B cell (primary cell): ENCODE results near the gene PAGE4. TPM values are rescaled to one million over a fixed set of nuclear protein-coding genes. Genes with fewer than 3 reads are reported as not detected.

Source experiments
- ATAC-seq: fragments of 200-7000 bp; cut with Tn5 transposase; one replicate; pipeline ENCODE4 v1.10.0; 2021; ENCODE audit warnings: low read depth, mild to moderate bottlenecking, moderate number of reproducible peaks, moderate library complexity
- CTCF ChIA-PET: fragments of 350-600 bp; sonication (Branson Sonifier 250); formaldehyde crosslinking; loops from one replicate; lab custom pipeline; 2021; ENCODE audit warnings: antibody characterized with exemption, inconsistent platforms; lab: Charles Lee
- POLR2A ChIA-PET: fragments of 350-600 bp; sonication (Branson Sonifier 250); formaldehyde crosslinking; loops from one replicate; lab custom pipeline; 2021; ENCODE audit warnings: antibody characterized with exemption; lab: Charles Lee
- DNase-seq: peaks from one replicate; pipeline ENCODE4 v3.0.0; 2013
- H2AFZ ChIP-seq: 2 replicates; pipeline ENCODE4 v1.6.1; 2012; ENCODE audit warnings: mild to moderate bottlenecking, low read depth, low read length; ENCODE audit not compliant: insufficient read depth, poor library complexity, severe bottlenecking
- H3K27ac ChIP-seq, 2 donors: 1 replicate in 1 of 2; 2 replicates in 1 of 2; pipeline ENCODE4 v1.5.1; 2012 to 2013; ENCODE audit warnings: low read length in 2 of 2, mild to moderate bottlenecking in 2 of 2, moderate library complexity in 1 of 2
- H3K27me3 ChIP-seq, 4 experiments: fragments of 200-600 bp in 1 of 4; sonication (generic) in 1 of 4; replicated peaks in 1 of 4; 1 replicate in 2 of 4; 2 replicates in 2 of 4; pipeline versions ENCODE4 v1.6.1 to v1.7.0; 2013 to 2016; ENCODE audit warnings: low read length in 3 of 4, mild to moderate bottlenecking in 2 of 4, mixed read lengths in 1 of 4, moderate library complexity in 1 of 4; ENCODE audit not compliant: insufficient read depth in 4 of 4, control insufficient read depth in 3 of 4; ENCODE audit errors: control extremely low read depth in 1 of 4
- H3K36me3 ChIP-seq, 2 experiments: replicated peaks in 1 of 2; 1 replicate in 1 of 2; 2 replicates in 1 of 2; pipeline versions ENCODE4 v1.6.1 to v1.7.1; 2013; ENCODE audit warnings: low read length in 1 of 2; ENCODE audit not compliant: insufficient read depth in 2 of 2, control insufficient read depth in 1 of 2; ENCODE audit errors: control extremely low read depth in 1 of 2, extremely low read depth in 1 of 2
- H3K4me1 ChIP-seq, 2 donors: fragments of 200-600 bp in 1 of 2; sonication (generic) in 1 of 2; 1 replicate in 1 of 2; 2 replicates in 1 of 2; pipeline versions ENCODE4 v1.5.1 to v1.6.1; 2013 to 2017; ENCODE audit warnings: low read length in 2 of 2; ENCODE audit not compliant: control insufficient read depth in 2 of 2, insufficient read depth in 2 of 2
- H3K4me2 ChIP-seq: replicated peaks from 2 replicates; pipeline ENCODE3; 2012; ENCODE audit warnings: mild to moderate bottlenecking, low read depth, low read length; ENCODE audit not compliant: poor library complexity, severe bottlenecking
- H3K4me3 ChIP-seq, 5 experiments: fragments of 200-600 bp in 1 of 5; sonication (generic) in 1 of 5; 1 replicate in 3 of 5; 2 replicates in 2 of 5; pipeline versions ENCODE4 v1.5.1 to v1.7.0; 2011 to 2016; ENCODE audit warnings: low read length in 4 of 5, mild to moderate bottlenecking in 4 of 5, low read depth in 2 of 5, control low read depth in 1 of 5, moderate library complexity in 1 of 5; ENCODE audit not compliant: insufficient read depth in 1 of 5; ENCODE audit errors: control extremely low read depth in 1 of 5, extremely low read depth in 1 of 5
- H3K79me2 ChIP-seq: fragments of 200-600 bp; sonication (generic); one replicate; pipeline ENCODE4 v1.6.0; 2016; ENCODE audit warnings: low read length; ENCODE audit not compliant: control insufficient read depth, insufficient read depth
- H3K9ac ChIP-seq: fragments of 200-600 bp; sonication (generic); 2 replicates; pipeline ENCODE4 v1.6.1; 2017; ENCODE audit warnings: mild to moderate bottlenecking, low read length, moderate library complexity
- H3K9me3 ChIP-seq, 3 donors: one replicate each; pipeline versions ENCODE4 v1.6.1 to v1.7.1; 2013; ENCODE audit warnings: low read length in 2 of 3; ENCODE audit not compliant: control insufficient read depth in 2 of 3, insufficient read depth in 1 of 3; ENCODE audit errors: control extremely low read depth in 1 of 3
- H4K20me1 ChIP-seq: 2 replicates; pipeline ENCODE4 v1.6.0; 2012; ENCODE audit warnings: mild to moderate bottlenecking, low read length; ENCODE audit not compliant: insufficient read depth, control insufficient read depth, poor library complexity, severe bottlenecking
- H3K27ac Mint-ChIP-seq: one replicate; pipeline ENCODE4 v1.8.0; 2021; ENCODE audit warnings: mixed read lengths
- H3K27me3 Mint-ChIP-seq: one replicate; pipeline ENCODE4 v1.8.0; 2021; ENCODE audit warnings: mixed read lengths
- H3K4me1 Mint-ChIP-seq: one replicate; pipeline ENCODE4 v1.8.0; 2021; ENCODE audit warnings: mixed read lengths
- H3K4me3 Mint-ChIP-seq: one replicate; pipeline ENCODE4 v1.8.0; 2021; ENCODE audit warnings: mixed read lengths
- H3K9me3 Mint-ChIP-seq: one replicate; pipeline ENCODE4 v1.8.0; 2022; ENCODE audit warnings: mixed read lengths; ENCODE audit not compliant: insufficient read depth
- CTCF ChIP-seq: fragments of 200-600 bp; IDR thresholded peaks from one replicate; pipeline ENCODE4 v1.8.0; 2022; ENCODE audit warnings: antibody characterized with exemption, mild to moderate bottlenecking
- EZH2 ChIP-seq: IDR thresholded peaks from 2 replicates; pipeline ENCODE4 v1.6.1; 2012; ENCODE audit warnings: borderline replicate concordance, low read depth, mild to moderate bottlenecking, moderate library complexity, low read length; ENCODE audit not compliant: insufficient read depth, poor library complexity, severe bottlenecking
- WGBS: methylation state at CpG from one replicate; pipeline ENCODE4 v1.1.5; 2013; ENCODE audit warnings: missing lambda C conversion rate; ENCODE audit not compliant: insufficient coverage; 5-methylcytosine and 5-hydroxymethylcytosine counted together
- intact Hi-C: fragments of 100-400 bp; cut with micrococcal nuclease; formaldehyde crosslinking; loops from one replicate; pipeline ENCODE4 v1.10.0; 2022
- polyA plus RNA-seq: library from polyadenylated mRNA; depleted of rRNA; stranded (reverse); fragments of >200 nt; gene quantifications from 2 replicates; pipeline ENCODE4 v1.2.3, GENCODE V29; 2012
- total RNA-seq, 2 donors: library from RNA; stranded (reverse); fragments of 120-200 nt in 1 of 2; gene quantifications; 1 replicate in 1 of 2; 2 replicates in 1 of 2; pipeline versions ENCODE4 v1.2.3 to v1.2.4, GENCODE V29; 2013 to 2022

The PAGE4 gene
- total and polyA plus RNA-seq, 2 donors (not counting 1 experiment from before 2014, with no cell fraction given) = not detected

GRCh38 chrX:49845701-49846403 is 16.7 kb downstream of the PAGE4 start:
- ATAC-seq = no peak
- CTCF ChIA-PET = no interaction called here

More at GRCh38 chrX:49845701-49846403, 16.7 kb downstream of the PAGE4 start:
- H3K27me3 ChIP-seq = peaks cover 0 to 3% (median 0%) of the 10 kb centered on the region in 4 experiments
- no peak overlapping the region for H2AFZ ChIP-seq
- WGBS = no CpG with 5 or more reads among the region's 4 CpGs
- no peak overlapping the region for H3K9ac ChIP-seq
- no peaks in the 10 kb centered on the region for H3K79me2 ChIP-seq
- H3K4me2 ChIP-seq = no peak overlapping the region
- POLR2A ChIA-PET = no interaction called here
- no peak overlapping the region for H3K27ac ChIP-seq
- Mint-ChIP-seq H3K27ac (no peak overlapping the region), H3K27me3 (peaks cover 9% of the 10 kb centered on the region), H3K4me3 (no peak overlapping the region), H3K9me3 (no peaks in the 10 kb centered on the region), H3K4me1 (peaks cover 4% of the 10 kb centered on the region)
- H3K9me3 ChIP-seq = peaks cover 0 to 2% (median 0%) of the 10 kb centered on the region in 3 donors
- intact Hi-C loops = no loop called here
- no peaks in the 10 kb centered on the region for H3K36me3 ChIP-seq
- no peak overlapping the region for H3K4me3 ChIP-seq
- DNase-seq = no peak
- TF ChIP-seq CTCF (no peak), EZH2 (no peak)
- no peaks in the 10 kb centered on the region for H3K4me1 ChIP-seq
- no peaks in the 10 kb centered on the region for H4K20me1 ChIP-seq
